22Rv1 (cell line): ENCODE measurements around the gene POLR3A.

ENCODE experiments used
- CTCF ChIP-seq: fragments of 450-650 bp; IDR thresholded peaks from 2 replicates; pipeline ENCODE4 v1.5.1; 2017; ENCODE audit warnings: mild to moderate bottlenecking
- ZFX ChIP-seq: fragments of 450-650 bp; IDR thresholded peaks from 2 replicates; pipeline ENCODE4 v1.6.1; 2017; ENCODE audit warnings: antibody characterized with exemption, borderline replicate concordance

- no peak for TF ChIP-seq CTCF
- TF ChIP-seq ZFX, result no peak
Observed at GRCh38 chr10:78033387-78033636, 4.0 kb upstream of the POLR3A start.
